HTERT RPE-1 (cell line): ENCODE data around the gene POLE3.
"Not testable (repeated sequence)": the region's sequence is repeated elsewhere in the genome, so short reads cannot be mapped to it uniquely, and the experiment has no call there.

ENCODE experiments used
- in situ Hi-C: fragments of 300-500 bp; cut with MboI; formaldehyde crosslinking; loops from 4 replicates; pipeline ENCODE4 v1.14.3; 2020; ENCODE audit warnings: low sequenced_read_pairs

The POLE3 gene

GRCh38 chr9:113410207-113410864 is at the start of gene POLE3, which contains the start of gene C9orf43:
TSS of gene POLE3 (minus strand) at chr9:113410675. CDS start at chr9:113410293, 382 bp downstream.
TSS of gene C9orf43 (plus strand) at chr9:113410747. CDS start at chr9:113413494, 2,747 bp downstream.
- in situ Hi-C loops: no loop called here

DNA sequence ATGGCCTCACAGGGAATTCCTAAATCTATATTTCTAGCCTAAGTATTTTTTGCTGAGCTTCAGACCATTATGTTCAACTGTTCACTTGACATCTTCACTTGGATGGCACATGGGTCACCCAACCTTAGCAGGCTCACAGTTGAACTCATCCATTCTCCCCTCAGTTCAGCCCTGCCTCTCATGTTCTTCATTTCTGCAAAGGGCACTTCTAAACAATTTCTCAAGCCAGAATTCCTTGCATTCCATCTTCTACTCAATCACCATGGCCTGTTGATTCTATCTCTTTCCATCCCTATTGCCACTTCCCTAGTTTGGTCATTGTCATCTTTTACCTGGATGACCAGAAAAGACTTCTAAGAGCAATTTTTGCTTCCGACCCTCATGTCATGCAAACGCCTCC is 45.8 kb upstream of the POLE3 start:
- in situ Hi-C loops: no loop called here

DNA sequence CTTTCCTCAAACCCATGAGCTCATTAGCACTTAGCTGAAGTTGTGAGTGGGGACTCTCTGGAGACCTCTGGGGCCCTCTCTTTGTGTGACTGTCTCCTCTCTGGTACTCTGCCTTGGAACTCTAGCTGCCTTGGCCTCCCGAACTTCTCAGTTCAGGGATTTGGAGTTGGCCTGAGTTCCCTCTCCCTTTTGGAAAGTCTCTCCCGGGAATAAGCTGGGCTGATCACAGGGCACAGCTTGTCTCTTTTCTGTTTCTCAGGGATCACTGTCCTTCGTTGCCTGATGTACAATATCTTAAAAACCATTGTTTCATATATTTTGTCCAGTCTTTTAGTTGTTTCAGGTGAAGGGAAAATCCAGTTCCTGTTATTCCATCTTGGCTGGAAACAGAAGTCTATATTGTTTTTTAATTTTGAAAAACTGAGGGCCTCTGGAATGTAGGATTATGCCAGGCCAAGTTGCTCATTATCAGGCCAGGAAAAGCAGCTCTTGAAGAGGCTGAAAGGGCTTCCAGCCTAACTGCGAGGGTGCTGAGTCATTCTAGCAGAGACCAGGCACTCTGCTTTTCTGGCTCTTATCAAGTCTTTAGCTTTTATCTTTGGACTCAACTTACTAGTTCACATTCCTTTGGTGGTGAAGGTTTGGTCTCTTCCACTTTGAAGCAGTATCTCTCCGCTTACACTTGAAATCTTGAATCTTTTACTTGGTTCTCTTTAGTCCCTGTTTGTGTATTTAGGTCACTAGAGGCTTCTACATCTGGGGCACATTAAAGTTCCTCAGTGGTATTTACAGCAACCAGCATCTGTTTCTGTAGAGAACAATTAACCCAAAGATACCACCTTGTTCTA is 44.7 kb upstream of the POLE3 start:
- in situ Hi-C loops: no loop called here

DNA sequence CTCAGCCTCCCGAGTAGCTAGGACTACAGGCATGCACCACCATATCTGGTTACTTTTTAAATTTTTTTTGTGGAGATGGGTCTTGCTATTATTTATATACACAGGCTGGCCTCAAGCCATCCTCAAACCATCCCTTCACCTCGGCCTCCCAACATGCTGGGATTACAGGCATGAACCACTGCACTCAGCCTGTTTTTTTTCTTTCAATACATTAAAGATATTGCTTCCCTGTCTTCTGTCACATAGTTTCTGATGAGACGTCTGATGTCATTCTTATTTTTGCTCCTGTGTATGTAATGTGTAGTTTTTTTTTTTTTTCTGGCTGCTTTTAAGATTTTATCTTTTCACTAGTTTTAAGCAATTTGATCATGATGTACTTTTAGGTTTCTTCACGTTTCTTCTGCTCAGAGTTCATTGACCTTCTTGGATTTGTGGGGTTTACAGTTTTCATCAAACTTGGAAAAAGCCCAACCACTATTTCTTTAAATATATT is 41.7 kb upstream of the POLE3 start:
- in situ Hi-C loops: no loop called here

GRCh38 chr9:113449376-113449775 is 38.9 kb upstream of the POLE3 start:
- in situ Hi-C loops: no loop called here

GRCh38 chr9:113446323-113446740 is 35.9 kb upstream of the POLE3 start:
- in situ Hi-C loops: no loop called here

- in situ Hi-C loops: no loop called here
These were observed 34.3 kb upstream of the POLE3 start for GRCh38 chr9:113444736-113445135.

DNA sequence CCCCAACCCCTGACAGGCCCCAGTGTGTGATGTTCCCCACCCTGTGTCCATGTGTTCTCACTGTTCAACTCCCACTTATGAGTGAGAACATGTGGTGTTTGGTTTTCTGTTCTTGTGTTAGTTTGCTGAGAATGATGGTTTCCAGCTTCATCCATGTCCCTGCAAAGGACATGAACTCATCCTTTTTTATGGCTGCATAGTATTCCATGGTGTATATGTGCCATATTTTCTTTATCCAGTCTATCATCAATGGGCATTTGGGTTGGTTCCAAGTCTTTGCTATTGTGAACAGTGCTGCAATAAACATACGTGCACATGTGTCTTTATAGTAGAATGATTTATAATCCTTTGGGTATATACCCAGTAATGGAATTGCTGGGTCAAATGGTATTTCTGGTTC is 27.2 kb upstream of the POLE3 start:
- in situ Hi-C loops: not testable (repeated sequence)

DNA sequence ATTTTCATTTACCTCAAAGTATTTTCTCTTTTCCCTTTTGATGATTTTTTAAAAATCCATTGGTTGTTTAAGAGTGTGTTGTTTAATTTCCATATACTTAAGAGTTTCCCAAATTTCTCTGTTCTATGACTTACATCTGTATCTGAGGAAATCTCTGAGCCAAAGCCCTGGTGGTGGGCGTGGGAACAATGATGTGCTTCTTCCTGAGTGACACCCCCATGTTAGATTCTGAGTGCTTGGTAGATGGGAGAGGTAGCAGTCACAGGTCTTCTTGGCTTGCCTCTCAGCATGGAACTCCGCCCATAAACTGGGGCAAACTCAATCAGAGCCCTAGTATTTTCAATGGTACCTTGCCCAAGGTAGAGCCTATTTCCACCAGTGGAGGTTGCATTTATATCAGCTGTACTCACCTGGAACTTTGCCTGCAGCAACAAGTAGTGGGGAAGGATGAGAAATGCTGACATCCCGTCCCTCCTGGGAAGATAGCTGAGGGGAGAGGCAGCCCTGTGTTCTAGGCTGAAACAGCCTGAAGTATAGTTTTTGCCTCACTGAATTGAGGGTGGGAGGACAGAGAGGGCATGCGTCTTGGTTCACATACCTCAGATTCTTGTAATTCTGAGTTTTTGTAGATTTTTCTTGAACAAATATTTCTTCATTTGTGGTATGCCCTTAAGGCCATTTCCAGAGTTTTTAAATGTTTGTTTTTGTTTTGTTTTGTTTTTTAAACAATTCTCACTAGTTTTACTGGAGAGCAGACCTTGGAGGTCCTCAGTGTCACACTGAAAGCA is 26.4 kb upstream of the POLE3 start:
- in situ Hi-C loops: no loop called here

- in situ Hi-C loops: no loop called here
These were observed 20.7 kb upstream of the POLE3 start for GRCh38 chr9:113431191-113431590.

DNA sequence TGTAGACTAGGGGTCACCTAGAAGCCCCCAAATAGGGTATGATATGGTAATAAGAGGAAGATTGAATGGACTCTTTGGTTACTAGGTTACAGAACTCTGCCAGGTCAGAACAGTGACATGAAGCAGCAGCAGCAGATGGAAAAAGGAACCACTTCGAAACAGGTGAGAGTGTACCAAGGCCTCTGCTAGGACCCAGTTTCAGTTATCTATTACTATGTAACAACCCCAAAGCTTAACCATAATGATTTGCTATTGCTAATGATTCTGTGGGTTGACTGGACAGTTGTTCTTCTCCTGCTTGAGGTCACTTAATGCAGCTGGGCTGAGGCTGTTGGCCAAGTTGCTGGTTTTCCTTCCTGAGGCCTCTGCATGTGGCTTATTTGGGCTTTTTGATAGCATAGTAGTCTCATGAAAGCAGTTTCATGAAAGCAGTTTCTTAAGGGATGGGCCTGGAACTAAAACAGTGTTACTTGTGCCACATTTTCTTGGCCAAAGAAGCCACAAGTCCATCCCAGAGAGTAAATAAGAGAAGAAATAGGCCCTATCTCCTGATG is 17.7 kb upstream of the POLE3 start:
- in situ Hi-C loops: no loop called here

- in situ Hi-C loops: no loop called here
These were observed 17.2 kb upstream of the POLE3 start for GRCh38 chr9:113427629-113428028.

DNA sequence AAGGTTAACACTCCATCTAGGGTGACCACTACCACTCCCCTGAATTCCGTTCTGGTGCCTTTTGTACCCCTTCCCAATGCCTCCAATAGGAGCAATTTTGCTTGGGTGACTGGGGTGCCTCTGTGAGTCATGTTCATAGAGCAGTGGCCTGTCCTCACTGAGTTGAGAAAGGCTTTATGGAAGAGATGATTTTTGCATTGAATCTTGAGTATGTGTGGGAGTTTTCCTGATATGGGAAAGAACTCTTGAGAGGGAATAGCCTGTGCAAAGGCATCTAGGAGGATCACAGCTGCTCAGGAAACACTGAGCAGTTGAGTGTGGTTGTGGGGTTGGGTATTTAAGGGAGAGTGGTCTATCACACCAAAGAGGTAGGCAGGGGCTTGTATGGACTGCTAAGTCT is 16.2 kb upstream of the POLE3 start:
- in situ Hi-C loops: no loop called here

DNA sequence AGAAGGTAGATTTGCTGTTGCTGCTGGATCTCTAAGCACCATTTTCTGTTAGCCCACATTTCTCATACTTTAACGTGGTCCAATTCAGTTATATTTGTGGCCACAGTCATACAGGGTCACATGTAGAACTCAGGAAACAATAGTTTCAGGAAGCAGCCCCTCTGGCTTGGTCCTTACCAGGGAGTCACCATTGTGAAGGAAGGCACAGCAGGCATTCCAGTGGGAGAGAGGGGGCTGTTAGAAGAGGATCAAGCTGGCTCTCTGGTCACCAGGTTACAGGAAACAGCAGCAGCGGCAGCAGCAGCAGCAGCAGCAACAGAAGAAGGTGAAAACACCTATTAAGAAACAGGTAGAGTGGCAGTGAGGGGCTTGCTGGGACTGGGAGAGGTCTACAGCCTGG is 14.6 kb upstream of the POLE3 start:
- in situ Hi-C loops: no loop called here

- in situ Hi-C loops: no loop called here
These were observed 11.3 kb upstream of the POLE3 start for GRCh38 chr9:113421726-113422125.

GRCh38 chr9:113417370-113417769 is 6.9 kb upstream of the POLE3 start:
- in situ Hi-C loops: no loop called here

- in situ Hi-C loops: no loop called here
These were observed 5.8 kb upstream of the POLE3 start for GRCh38 chr9:113416149-113416721.

DNA sequence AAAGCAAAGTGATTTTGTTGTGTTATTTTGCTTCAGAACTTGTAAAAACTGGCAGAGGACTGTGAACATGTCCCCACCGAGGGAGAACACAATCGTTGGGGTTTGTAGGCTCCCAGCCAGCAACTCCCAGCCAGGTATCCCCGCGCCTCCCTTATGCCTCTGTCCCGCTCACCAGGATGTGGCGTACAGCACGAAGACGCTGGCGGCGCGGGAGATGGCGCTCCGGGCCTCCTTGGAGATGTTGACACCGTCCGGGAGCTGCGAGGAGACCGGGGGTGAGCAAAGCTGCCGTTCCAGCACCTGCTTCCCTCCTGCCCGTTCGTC is 630 bp downstream of the POLE3 start:
- in situ Hi-C loops: no loop called here

- in situ Hi-C loops: no loop called here
These were observed 994 bp downstream of the POLE3 start for GRCh38 chr9:113409481-113409880.

- in situ Hi-C loops: not testable (repeated sequence)
These were observed 3.5 kb downstream of the POLE3 start for GRCh38 chr9:113406873-113407511.
